ENCODE data around the gene DCDC1.

DNA sequence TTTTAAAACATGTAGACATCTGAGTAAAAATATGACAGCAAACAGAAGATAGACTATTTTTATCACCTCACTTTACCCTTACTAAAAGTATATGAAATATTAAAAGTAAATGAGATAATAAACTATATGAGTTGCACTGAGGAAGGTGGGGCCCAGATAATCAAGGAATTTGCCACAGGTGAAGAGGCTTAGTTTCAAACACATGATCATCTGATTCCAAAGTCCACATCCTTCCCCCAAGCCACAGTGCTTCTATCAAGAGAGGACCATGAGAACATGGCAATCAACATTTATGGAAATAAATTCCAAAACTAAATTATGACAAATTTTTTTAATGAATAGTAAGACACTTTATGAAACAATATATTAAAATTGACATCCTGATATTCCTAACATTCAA, 384.0 kb downstream of the DCDC1 start:
- no peak for TF ChIP-seq POLR2A (IDR thresholded peaks at IDR 0.05)
- no peak for TF ChIP-seq CTCF (IDR thresholded peaks at IDR 0.05)

Measured in adrenal gland (tissue), 5 donors.